Keratinocyte (primary cell): Measurements from ENCODE around the gene MCEMP1. TPM values are rescaled to one million over a fixed set of nuclear protein-coding genes. Genes with fewer than 3 reads are reported as not detected.

ENCODE experiments used
- DNase-seq: peaks from one replicate; pipeline ENCODE4 v3.0.0-alpha.2; 2011; ENCODE audit warnings: low read depth, missing footprints, low spot score
- FAIRE-seq: peaks from 2 replicates; lab custom pipeline; 2011; peaks lifted over from hg19 to GRCh38; lab: Jason Lieb, UNC
- H2AFZ ChIP-seq: 2 replicates; pipeline ENCODE4 v1.6.0; 2012; ENCODE audit warnings: low read length, control low read depth, inconsistent platforms; ENCODE audit not compliant: control insufficient read depth
- H3K27ac ChIP-seq: 2 replicates; pipeline ENCODE4 v1.5.1; 2011; ENCODE audit warnings: low read length; ENCODE audit not compliant: control insufficient read depth, insufficient read depth
- H3K27me3 ChIP-seq: 3 replicates; pipeline ENCODE4 v1.6.0; 2011; ENCODE audit warnings: low read length; ENCODE audit not compliant: control insufficient read depth, insufficient read depth; ENCODE audit errors: extremely low read depth
- H3K36me3 ChIP-seq, 2 experiments: 2 replicates in 1 of 2; 3 replicates in 1 of 2; pipeline ENCODE4 v1.5.1; 2011; ENCODE audit warnings: low read length in 2 of 2, mild to moderate bottlenecking in 1 of 2; ENCODE audit not compliant: control insufficient read depth in 2 of 2, insufficient read depth in 2 of 2; ENCODE audit errors: extremely low read depth in 1 of 2
- H3K4me1 ChIP-seq: 3 replicates; pipeline ENCODE4 v1.5.1; 2011; ENCODE audit warnings: low read length; ENCODE audit not compliant: control insufficient read depth, insufficient read depth; ENCODE audit errors: extremely low read depth
- H3K4me2 ChIP-seq: 3 replicates; pipeline ENCODE4 v1.6.0; 2011; ENCODE audit warnings: low read depth, low read length; ENCODE audit not compliant: control insufficient read depth, insufficient read depth; ENCODE audit errors: extremely low read depth
- H3K4me3 ChIP-seq, 3 experiments: fragments of 200-600 bp in 1 of 3; sonication (generic) in 1 of 3; 2 replicates in 2 of 3; 3 replicates in 1 of 3; pipeline ENCODE4 v1.5.1; 2011 to 2016; ENCODE audit warnings: low read length in 3 of 3, mild to moderate bottlenecking in 3 of 3, control low read depth in 2 of 3, inconsistent platforms in 1 of 3, low read depth in 1 of 3, mixed read lengths in 1 of 3, mixed run types in 1 of 3, moderate library complexity in 1 of 3; ENCODE audit not compliant: control insufficient read depth in 2 of 3, insufficient read depth in 2 of 3; ENCODE audit errors: extremely low read depth in 1 of 3
- H3K79me2 ChIP-seq: 2 replicates; pipeline ENCODE4 v1.6.0; 2012; ENCODE audit warnings: low read length; ENCODE audit not compliant: control insufficient read depth, insufficient read depth
- H3K9ac ChIP-seq: 3 replicates; pipeline ENCODE4 v1.6.0; 2011; ENCODE audit warnings: low read length; ENCODE audit not compliant: control insufficient read depth, insufficient read depth; ENCODE audit errors: extremely low read depth
- H3K9me1 ChIP-seq: 3 replicates; pipeline ENCODE4 v1.6.0; 2011; ENCODE audit warnings: low read length; ENCODE audit not compliant: control insufficient read depth, insufficient read depth; ENCODE audit errors: extremely low read depth
- H3K9me3 ChIP-seq: 2 replicates; pipeline ENCODE4 v1.5.1; 2012; ENCODE audit warnings: low read depth, low read length; ENCODE audit not compliant: control insufficient read depth
- H4K20me1 ChIP-seq: 3 replicates; pipeline ENCODE4 v1.6.0; 2011; ENCODE audit warnings: low read length; ENCODE audit not compliant: control insufficient read depth, insufficient read depth; ENCODE audit errors: extremely low read depth
- CTCF ChIP-seq, 3 experiments: IDR thresholded peaks in 1 of 3; conservative IDR thresholded peaks in 1 of 3; optimal IDR thresholded peaks in 1 of 3; 2 replicates in 2 of 3; 3 replicates in 1 of 3; pipeline versions ENCODE3 to v1.5.1; 2011; ENCODE audit warnings: low read length in 3 of 3, mild to moderate bottlenecking in 3 of 3, moderate library complexity in 2 of 3, control low read depth in 1 of 3, inconsistent platforms in 1 of 3; ENCODE audit not compliant: insufficient read depth in 2 of 3; ENCODE audit errors: extremely low read depth in 1 of 3
- EZH2 ChIP-seq: IDR thresholded peaks from one replicate; pipeline ENCODE4 v1.6.1; 2012; ENCODE audit warnings: inconsistent platforms, mild to moderate bottlenecking, low read length, moderate library complexity
- dilution Hi-C: fragments of 300-500 bp; cut with MboI; formaldehyde crosslinking; loops from one replicate; pipeline ENCODE4 v1.7.0; 2020; ENCODE audit warnings: low sequenced_read_pairs; ENCODE audit not compliant: extremely low pct_ligation_motif_present
- polyA plus RNA-seq, 5 experiments: library from polyadenylated mRNA; depleted of rRNA in 3 of 5; stranded (reverse) in 3 of 5; stranded (forward) in 1 of 5; unstranded in 1 of 5; fragments of >200 nt; gene quantifications; 1 replicate in 1 of 5; 2 replicates in 3 of 5; 3 replicates in 1 of 5; pipeline versions ENCODE4 v1.2.1 to v1.2.3, GENCODE V29; 2011 to 2012; ENCODE audit warnings: missing spikeins in 2 of 5, low read depth in 1 of 5, low replicate concordance in 1 of 5

The MCEMP1 gene
- polyA plus RNA-seq, 1 donor (not counting 4 experiments of a cell fraction or from before 2014, with no cell fraction given), result not detected

DNA sequence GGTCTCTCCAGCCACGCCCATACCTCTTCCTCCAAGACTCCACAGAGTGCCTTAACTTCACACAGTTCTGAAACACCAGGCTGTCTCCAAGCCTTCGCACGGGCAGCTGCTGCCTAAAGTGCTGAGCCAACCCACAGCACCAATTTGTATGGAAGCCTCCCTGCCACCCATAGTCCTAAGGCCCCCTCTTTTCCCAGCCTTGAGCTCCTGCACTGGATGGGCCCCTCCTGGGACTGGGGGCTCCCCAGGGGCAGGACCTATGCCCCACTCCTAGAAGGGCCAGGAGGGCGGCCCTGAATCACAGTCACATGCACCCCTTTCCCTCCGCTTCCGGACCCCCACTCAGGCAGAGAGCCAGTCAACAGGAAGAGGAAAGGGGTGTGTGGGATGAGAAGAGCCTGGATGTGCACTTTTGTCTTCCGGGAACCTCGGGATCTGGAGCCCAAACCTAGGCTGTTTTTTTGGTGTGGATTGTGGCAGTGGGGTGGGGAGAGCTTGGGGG is 30.1 kb downstream of the MCEMP1 start:
- Histone ChIP-seq H3K4me2 (no peak overlapping the region), H2AFZ (no peak overlapping the region), H3K27ac (no peak overlapping the region), H3K9me3 (no peaks in the 10 kb centered on the region), H3K9ac (no peak overlapping the region), H4K20me1 (no peaks in the 10 kb centered on the region), H3K27me3 (no peaks in the 10 kb centered on the region), H3K4me1 (no peaks in the 10 kb centered on the region), H3K79me2 (no peaks in the 10 kb centered on the region), H3K36me3 (no peaks in the 10 kb centered on the region), H3K9me1 (no peaks in the 10 kb centered on the region), H3K4me3 (no peak overlapping the region)
- DNase-seq, result no peak
- dilution Hi-C loops, result no loop called here
- TF ChIP-seq EZH2, result no peak
- no peak for TF ChIP-seq CTCF (optimal IDR thresholded peaks at IDR 0.05 in 1 of 3, IDR thresholded peaks at IDR 0.05 in 1 of 3, conservative IDR thresholded peaks at IDR 0.05 in 1 of 3; ENCODE audit: extremely low read depth in 1 of 3, insufficient read depth in 2 of 3, low read length in 3 of 3)
- no peak for FAIRE-seq

DNA sequence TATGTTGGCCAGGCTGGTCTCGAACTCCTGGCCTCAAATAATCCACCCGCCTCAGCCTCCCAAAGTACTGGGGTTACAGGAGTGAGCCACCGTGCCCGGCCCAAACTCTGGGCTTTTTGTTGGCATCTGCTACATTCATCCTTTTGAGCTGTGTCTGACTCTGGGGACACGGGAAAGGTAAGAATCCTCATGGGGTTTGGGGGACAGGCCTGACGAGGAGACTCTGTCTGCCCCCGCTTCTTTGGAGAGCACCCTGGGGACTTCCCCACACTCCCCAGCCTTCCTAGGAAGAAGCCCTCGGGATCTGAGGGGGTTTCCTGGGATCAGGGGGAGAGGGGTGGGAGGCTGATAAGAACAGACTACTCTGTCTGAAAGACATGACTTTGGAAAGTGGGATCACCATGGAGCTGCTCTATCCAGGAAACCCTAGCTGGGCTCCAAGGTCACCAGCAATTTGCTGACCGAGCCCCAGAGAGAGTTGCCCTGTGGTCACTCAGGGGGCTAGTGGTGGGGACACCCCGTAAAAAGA is 33.1 kb downstream of the MCEMP1 start:
- Histone ChIP-seq H3K27ac (no peak overlapping the region), H3K27me3 (no peaks in the 10 kb centered on the region), H4K20me1 (no peaks in the 10 kb centered on the region), H3K36me3 (no peaks in the 10 kb centered on the region), H2AFZ (no peak overlapping the region), H3K79me2 (no peaks in the 10 kb centered on the region), H3K4me1 (no peaks in the 10 kb centered on the region), H3K4me3 (no peak overlapping the region), H3K9me3 (no peaks in the 10 kb centered on the region), H3K9me1 (no peaks in the 10 kb centered on the region), H3K4me2 (no peak overlapping the region), H3K9ac (no peak overlapping the region)
- FAIRE-seq (no peak), DNase-seq (no peak)
- dilution Hi-C loops, result no loop called here
- TF ChIP-seq EZH2, result no peak
- no peak for TF ChIP-seq CTCF (optimal IDR thresholded peaks at IDR 0.05 in 1 of 3, IDR thresholded peaks at IDR 0.05 in 1 of 3, conservative IDR thresholded peaks at IDR 0.05 in 1 of 3; ENCODE audit: extremely low read depth in 1 of 3, insufficient read depth in 2 of 3, low read length in 3 of 3)
